ENCODE results near the gene PROX1.
"Not testable (repeated sequence)": the region's sequence is repeated elsewhere in the genome, so short reads cannot be mapped to it uniquely, and the experiment has no call there.

PROX1 gene

GRCh38 chr1:214078950-214079349 lies 91.2 kb downstream of the PROX1 start:
- H2AFZ ChIP-seq (ENCODE audit: low read depth, low read length): no peak overlapping the region
- H3K9ac ChIP-seq (ENCODE audit: low read depth, low read length): no peak overlapping the region
- no peaks in the 10 kb centered on the region for H3K4me1 ChIP-seq (ENCODE audit: insufficient read depth, low read length)
- ATAC-seq (ENCODE audit: insufficient read depth, low read depth): no peak
- H3K27ac ChIP-seq (ENCODE audit: low read length): no peak overlapping the region
- no peaks in the 10 kb centered on the region for H3K79me2 ChIP-seq (ENCODE audit: insufficient read depth, low read length)
- H3K27me3 ChIP-seq (ENCODE audit: insufficient read depth, low read length, poor library complexity): no peaks in the 10 kb centered on the region
- no peak for DNase-seq
- no peaks in the 10 kb centered on the region for H3K9me3 ChIP-seq (ENCODE audit: insufficient read depth, low read length, severe bottlenecking)
- H4K20me1 ChIP-seq (ENCODE audit: insufficient read depth, low read length): no peaks in the 10 kb centered on the region
- no peak overlapping the region for H3K4me3 ChIP-seq (ENCODE audit: low read depth in 1 of 2, low read length in 2 of 2)
- H3K36me3 ChIP-seq (ENCODE audit: insufficient read depth, low read length): no peaks in the 10 kb centered on the region
- TF ChIP-seq EZH2 (IDR thresholded peaks at IDR 0.05; ENCODE audit: borderline replicate concordance, low read depth, low read length, severe bottlenecking): no peak
- no peak for TF ChIP-seq CTCF (IDR thresholded peaks at IDR 0.05; ENCODE audit: borderline replicate concordance, extremely low read depth, low read length, poor library complexity, severe bottlenecking)
- no peak overlapping the region for H3K4me2 ChIP-seq (ENCODE audit: insufficient read depth, low read length)

DNA sequence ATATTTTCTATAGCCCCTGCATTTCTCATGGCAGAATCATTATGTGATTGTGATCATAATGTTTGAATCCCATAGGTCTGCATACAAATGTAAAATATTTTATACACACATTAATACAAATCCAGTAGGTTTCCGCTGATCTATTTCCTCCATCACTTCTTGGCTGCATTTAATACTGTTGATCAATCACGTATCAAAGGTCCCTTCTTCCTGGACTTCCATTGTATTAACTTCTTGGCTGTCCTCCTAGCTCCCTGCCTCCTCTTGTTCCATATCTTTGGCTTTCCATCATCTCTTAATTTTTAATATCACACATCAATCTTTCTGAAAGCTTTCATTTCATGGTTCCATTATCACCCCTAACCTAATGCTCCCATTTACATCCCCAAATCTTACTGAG lies 97.6 kb downstream of the PROX1 start:
- no peaks in the 10 kb centered on the region for H3K79me2 ChIP-seq (ENCODE audit: insufficient read depth, low read length)
- ATAC-seq (ENCODE audit: insufficient read depth, low read depth): no peak

GRCh38 chr1:214086945-214087344 lies 99.2 kb downstream of the PROX1 start:
- no peak for DNase-seq

More for the DNA sequence above, 97.6 kb downstream of the PROX1 start:
- Histone ChIP-seq H2AFZ (ENCODE audit: low read depth, low read length) (no peak overlapping the region), H3K4me3 (ENCODE audit: low read depth in 1 of 2, low read length in 2 of 2) (no peak overlapping the region), H4K20me1 (ENCODE audit: insufficient read depth, low read length) (no peaks in the 10 kb centered on the region), H3K9me3 (ENCODE audit: insufficient read depth, low read length, severe bottlenecking) (no peaks in the 10 kb centered on the region), H3K27ac (ENCODE audit: low read length) (no peak overlapping the region), H3K4me1 (ENCODE audit: insufficient read depth, low read length) (no peaks in the 10 kb centered on the region), H3K4me2 (ENCODE audit: insufficient read depth, low read length) (no peak overlapping the region), H3K9ac (ENCODE audit: low read depth, low read length) (no peak overlapping the region), H3K27me3 (ENCODE audit: insufficient read depth, low read length, poor library complexity) (no peaks in the 10 kb centered on the region), H3K36me3 (ENCODE audit: insufficient read depth, low read length) (no peaks in the 10 kb centered on the region)
- TF ChIP-seq CTCF (IDR thresholded peaks at IDR 0.05; ENCODE audit: borderline replicate concordance, extremely low read depth, low read length, poor library complexity, severe bottlenecking) (no peak), EZH2 (IDR thresholded peaks at IDR 0.05; ENCODE audit: borderline replicate concordance, low read depth, low read length, severe bottlenecking) (no peak)
- DNase-seq: no peak

GRCh38 chr1:214089003-214089402 lies 101.2 kb downstream of the PROX1 start:
- H3K79me2 ChIP-seq (ENCODE audit: insufficient read depth, low read length); H3K4me2 ChIP-seq (ENCODE audit: insufficient read depth, low read length); DNase-seq; H3K27me3 ChIP-seq (ENCODE audit: insufficient read depth, low read length, poor library complexity); H3K36me3 ChIP-seq (ENCODE audit: insufficient read depth, low read length); H3K9ac ChIP-seq (ENCODE audit: low read depth, low read length); H3K9me3 ChIP-seq (ENCODE audit: insufficient read depth, low read length, severe bottlenecking); H4K20me1 ChIP-seq (ENCODE audit: insufficient read depth, low read length); H2AFZ ChIP-seq (ENCODE audit: low read depth, low read length); H3K4me1 ChIP-seq (ENCODE audit: insufficient read depth, low read length); H3K27ac ChIP-seq (ENCODE audit: low read length); H3K4me3 ChIP-seq (ENCODE audit: low read depth in 1 of 2, low read length in 2 of 2); ATAC-seq (ENCODE audit: insufficient read depth, low read depth): not testable (repeated sequence)

More at GRCh38 chr1:214086945-214087344, 99.2 kb downstream of the PROX1 start:
- no peaks in the 10 kb centered on the region for H3K79me2 ChIP-seq (ENCODE audit: insufficient read depth, low read length)
- H3K4me2 ChIP-seq (ENCODE audit: insufficient read depth, low read length): no peak overlapping the region
- no peak for ATAC-seq (ENCODE audit: insufficient read depth, low read depth)
- no peak overlapping the region for H2AFZ ChIP-seq (ENCODE audit: low read depth, low read length)
- TF ChIP-seq EZH2 (IDR thresholded peaks at IDR 0.05; ENCODE audit: borderline replicate concordance, low read depth, low read length, severe bottlenecking): no peak
- H3K4me3 ChIP-seq (ENCODE audit: low read depth in 1 of 2, low read length in 2 of 2): no peak overlapping the region
- H3K4me1 ChIP-seq (ENCODE audit: insufficient read depth, low read length): no peaks in the 10 kb centered on the region
- H4K20me1 ChIP-seq (ENCODE audit: insufficient read depth, low read length): no peaks in the 10 kb centered on the region
- no peak overlapping the region for H3K27ac ChIP-seq (ENCODE audit: low read length)
- no peaks in the 10 kb centered on the region for H3K9me3 ChIP-seq (ENCODE audit: insufficient read depth, low read length, severe bottlenecking)
- H3K9ac ChIP-seq (ENCODE audit: low read depth, low read length): no peak overlapping the region
- H3K36me3 ChIP-seq (ENCODE audit: insufficient read depth, low read length): no peaks in the 10 kb centered on the region
- H3K27me3 ChIP-seq (ENCODE audit: insufficient read depth, low read length, poor library complexity): no peaks in the 10 kb centered on the region

Measured in DND-41 (cell line).